ENCODE results near the gene TIGD3.

GRCh38 chr11:65390099-65390941 lies 35.8 kb downstream of the TIGD3 start:
- TF ChIP-seq YY1 (IDR thresholded peaks at IDR 0.05; ENCODE audit: insufficient read depth, insufficient read length) (no peak), ZNF274 (IDR thresholded peaks at IDR 0.05; ENCODE audit: low read depth, low read length) (no peak)
